Activated CD8-positive, alpha-beta memory T cell treated with anti-CD3 and anti-CD28 coated beads for 24 hours (primary cell): ENCODE data around the gene DNLZ.

Experiments used
- DNase-seq: peaks from one replicate; pipeline ENCODE4 v3.0.0-alpha.2; 2020

The DNLZ gene

GRCh38 chr9:136374183-136374575 is 10.6 kb upstream of the DNLZ start:
- no peak for DNase-seq

GRCh38 chr9:136373300-136374182 is 10.0 kb upstream of the DNLZ start, which contains the start of gene CARD9:
Gene CARD9, minus strand, starts transcription at chr9:136373669. Its CDS starts 1,591 bp downstream, at chr9:136372078.
- DNase-seq = no peak

- DNase-seq = no peak
These were observed 9.2 kb upstream of the DNLZ start for GRCh38 chr9:136372561-136373299.

- DNase-seq = no peak
These were observed 8.5 kb upstream of the DNLZ start for GRCh38 chr9:136372006-136372405.

GRCh38 chr9:136371533-136371880 is 8.0 kb upstream of the DNLZ start:
- no peak for DNase-seq

GRCh38 chr9:136370687-136371532 is 7.4 kb upstream of the DNLZ start:
- no peak for DNase-seq

- DNase-seq = no peak
These were observed 6.5 kb upstream of the DNLZ start for GRCh38 chr9:136370037-136370436.

GRCh38 chr9:136368190-136368589 is 4.6 kb upstream of the DNLZ start:
- no peak for DNase-seq

GRCh38 chr9:136367296-136368145 is 4.0 kb upstream of the DNLZ start:
- no peak for DNase-seq

- no peak for DNase-seq
These were observed 3.3 kb upstream of the DNLZ start for GRCh38 chr9:136366826-136367225.

- DNase-seq = no peak
These were observed 2.3 kb upstream of the DNLZ start for GRCh38 chr9:136365775-136366222.

GRCh38 chr9:136364942-136365774 is 1.6 kb upstream of the DNLZ start:
- DNase-seq = no peak

GRCh38 chr9:136363949-136364748 is 605 bp upstream of the DNLZ start:
- DNase-seq = no peak

- DNase-seq = no peak
These were observed 1.1 kb downstream of the DNLZ start for GRCh38 chr9:136362450-136362784.

- no peak for DNase-seq
These were observed 1.6 kb downstream of the DNLZ start for GRCh38 chr9:136361754-136362449.

- no peak for DNase-seq
These were observed 2.3 kb downstream of the DNLZ start for GRCh38 chr9:136361047-136361753.

GRCh38 chr9:136359774-136360718 is 3.5 kb downstream of the DNLZ start:
- DNase-seq = no peak

- DNase-seq = no peak
These were observed 4.7 kb downstream of the DNLZ start for GRCh38 chr9:136358888-136359287.
